ENCODE measurements around the gene MBNL1.
"Not testable (repeated sequence)": the region's sequence is repeated elsewhere in the genome, so short reads cannot be mapped to it uniquely, and the experiment has no call there.

Gene MBNL1

GRCh38 chr3:152430223-152431002, 161.7 kb downstream of the MBNL1 start:
- DNase-seq (ENCODE audit: extremely low spot score): no peak
- no peak for TF ChIP-seq NFRKB (IDR thresholded peaks at IDR 0.05)
- no peak for TF ChIP-seq SUZ12 (IDR thresholded peaks at IDR 0.05)
- no peak for TF ChIP-seq CTBP1 (IDR thresholded peaks at IDR 0.05; ENCODE audit: borderline replicate concordance)
- no peak for TF ChIP-seq ARNT (IDR thresholded peaks at IDR 0.05)
- TF ChIP-seq FOXK2 (IDR thresholded peaks at IDR 0.05): no peak
- TF ChIP-seq LEF1 (IDR thresholded peaks at IDR 0.05; ENCODE audit: borderline replicate concordance): no peak
- no peak for TF ChIP-seq TARDBP (IDR thresholded peaks at IDR 0.05)
- no peak for TF ChIP-seq BHLHE40 (IDR thresholded peaks at IDR 0.05; ENCODE audit: borderline replicate concordance)
- TF ChIP-seq SP1 (IDR thresholded peaks at IDR 0.05): no peak
- TF ChIP-seq ELF4 (IDR thresholded peaks at IDR 0.05): no peak
- no peak for TF ChIP-seq FOXM1 (IDR thresholded peaks at IDR 0.05; ENCODE audit: borderline replicate concordance)
- TF ChIP-seq HDGF (IDR thresholded peaks at IDR 0.05; ENCODE audit: borderline replicate concordance): no peak
- TF ChIP-seq PKNOX1 (IDR thresholded peaks at IDR 0.05): no peak
- CTCF ChIA-PET: no interaction called here
- POLR2A ChIA-PET: no interaction called here

GRCh38 chr3:152434142-152434541, 165.4 kb downstream of the MBNL1 start:
- no peak for DNase-seq (ENCODE audit: extremely low spot score)
- TF ChIP-seq HDGF (IDR thresholded peaks at IDR 0.05; ENCODE audit: borderline replicate concordance): no peak
- TF ChIP-seq TARDBP (IDR thresholded peaks at IDR 0.05): no peak
- no peak for TF ChIP-seq SP1 (IDR thresholded peaks at IDR 0.05)
- no peak for TF ChIP-seq LEF1 (IDR thresholded peaks at IDR 0.05; ENCODE audit: borderline replicate concordance)
- TF ChIP-seq CTBP1 (IDR thresholded peaks at IDR 0.05; ENCODE audit: borderline replicate concordance): no peak
- no peak for TF ChIP-seq BHLHE40 (IDR thresholded peaks at IDR 0.05; ENCODE audit: borderline replicate concordance)
- no peak for TF ChIP-seq ARNT (IDR thresholded peaks at IDR 0.05)
- no peak for TF ChIP-seq FOXA1 (IDR thresholded peaks at IDR 0.05)
- no peak for TF ChIP-seq PKNOX1 (IDR thresholded peaks at IDR 0.05)
- TF ChIP-seq ZNF384 (IDR thresholded peaks at IDR 0.05): no peak
- TF ChIP-seq FOXK2 (IDR thresholded peaks at IDR 0.05): no peak
- no peak for TF ChIP-seq NFRKB (IDR thresholded peaks at IDR 0.05)
- no peak for TF ChIP-seq ELF4 (IDR thresholded peaks at IDR 0.05)
- no peak for TF ChIP-seq L3MBTL2 (conservative IDR thresholded peaks at IDR 0.05)
- no peak for TF ChIP-seq FOXM1 (IDR thresholded peaks at IDR 0.05; ENCODE audit: borderline replicate concordance)
- no peak for TF ChIP-seq SUZ12 (IDR thresholded peaks at IDR 0.05)
- CTCF ChIA-PET: no interaction called here
- POLR2A ChIA-PET: no interaction called here

GRCh38 chr3:152435210-152435609, 166.5 kb downstream of the MBNL1 start:
- DNase-seq (ENCODE audit: extremely low spot score); CTCF ChIA-PET; POLR2A ChIA-PET: not testable (repeated sequence)

GRCh38 chr3:152436707-152437590, 168.2 kb downstream of the MBNL1 start:
- ChIA-PET POLR2A (no interaction called here), CTCF (no interaction called here)
- TF ChIP-seq ARNT (IDR thresholded peaks at IDR 0.05): no peak
- TF ChIP-seq LEF1 (IDR thresholded peaks at IDR 0.05; ENCODE audit: borderline replicate concordance): no peak
- TF ChIP-seq ELF4 (IDR thresholded peaks at IDR 0.05): no peak
- TF ChIP-seq PKNOX1 (IDR thresholded peaks at IDR 0.05): no peak
- TF ChIP-seq ZNF384 (IDR thresholded peaks at IDR 0.05): no peak
- TF ChIP-seq SUZ12 (IDR thresholded peaks at IDR 0.05): no peak
- TF ChIP-seq SP1 (IDR thresholded peaks at IDR 0.05): no peak
- TF ChIP-seq CTBP1 (IDR thresholded peaks at IDR 0.05; ENCODE audit: borderline replicate concordance): no peak
- no peak for DNase-seq (ENCODE audit: extremely low spot score)

GRCh38 chr3:152438181-152438580, 169.5 kb downstream of the MBNL1 start:
- TF ChIP-seq HDGF (IDR thresholded peaks at IDR 0.05; ENCODE audit: borderline replicate concordance): no peak
- TF ChIP-seq SUZ12 (IDR thresholded peaks at IDR 0.05): no peak
- no peak for TF ChIP-seq CTBP1 (IDR thresholded peaks at IDR 0.05; ENCODE audit: borderline replicate concordance)
- no peak for TF ChIP-seq SP1 (IDR thresholded peaks at IDR 0.05)
- TF ChIP-seq ZNF384 (IDR thresholded peaks at IDR 0.05): no peak
- no peak for TF ChIP-seq TARDBP (IDR thresholded peaks at IDR 0.05)
- TF ChIP-seq LEF1 (IDR thresholded peaks at IDR 0.05; ENCODE audit: borderline replicate concordance): no peak
- TF ChIP-seq FOXA1 (IDR thresholded peaks at IDR 0.05): no peak
- TF ChIP-seq ELF4 (IDR thresholded peaks at IDR 0.05): no peak
- no peak for TF ChIP-seq NFRKB (IDR thresholded peaks at IDR 0.05)
- no peak for TF ChIP-seq L3MBTL2 (conservative IDR thresholded peaks at IDR 0.05)
- TF ChIP-seq ARNT (IDR thresholded peaks at IDR 0.05): no peak
- no peak for TF ChIP-seq PKNOX1 (IDR thresholded peaks at IDR 0.05)
- TF ChIP-seq FOXK2 (IDR thresholded peaks at IDR 0.05): no peak
- no peak for TF ChIP-seq BHLHE40 (IDR thresholded peaks at IDR 0.05; ENCODE audit: borderline replicate concordance)
- CTCF ChIA-PET: no interaction called here
- no peak for DNase-seq (ENCODE audit: extremely low spot score)
- POLR2A ChIA-PET: no interaction called here

All from HEK293T (cell line).